ENCODE results near the gene INSC.

GRCh38 chr11:15170698-15171097 lies 56.0 kb downstream of the INSC start:
- TF ChIP-seq POLR2A (IDR thresholded peaks at IDR 0.05; ENCODE audit: borderline replicate concordance, extremely low read depth, insufficient read depth, insufficient read length) (no peak), POLR2AphosphoS5 (IDR thresholded peaks at IDR 0.05; ENCODE audit: low read depth, low read length) (no peak), CTCF (IDR thresholded peaks at IDR 0.05 in 2 of 3, conservative IDR thresholded peaks at IDR 0.05 in 1 of 3; ENCODE audit: borderline replicate concordance in 1 of 3, insufficient read depth in 1 of 3, low read depth in 2 of 3, low read length in 2 of 3) (no peak), FOSL1 (IDR thresholded peaks at IDR 0.05; ENCODE audit: low read depth) (no peak), JUND (IDR thresholded peaks at IDR 0.05) (no peak), REST (IDR thresholded peaks at IDR 0.05; ENCODE audit: low read depth) (no peak), ELF1 (IDR thresholded peaks at IDR 0.05; ENCODE audit: borderline replicate concordance, low read depth) (no peak), SIN3A (IDR thresholded peaks at IDR 0.05; ENCODE audit: low read depth) (no peak), EZH2 (IDR thresholded peaks at IDR 0.05) (no peak), ZFX (IDR thresholded peaks at IDR 0.05) (no peak), CEBPB (IDR thresholded peaks at IDR 0.05; ENCODE audit: low read depth) (no peak), RAD21 (IDR thresholded peaks at IDR 0.05; ENCODE audit: low read depth) (no peak), SP1 (IDR thresholded peaks at IDR 0.05; ENCODE audit: low read depth) (no peak)

Measured in HCT116 (cell line).